HG03571 (cell line): ENCODE data around the gene CTNNBIP1.

Source experiments
- ATAC-seq: cut with Tn5 transposase; IDR thresholded peaks from one replicate; pipeline ENCODE4 v1.9.1; 2021; ENCODE audit not compliant: unreplicated experiment

Gene CTNNBIP1

DNA sequence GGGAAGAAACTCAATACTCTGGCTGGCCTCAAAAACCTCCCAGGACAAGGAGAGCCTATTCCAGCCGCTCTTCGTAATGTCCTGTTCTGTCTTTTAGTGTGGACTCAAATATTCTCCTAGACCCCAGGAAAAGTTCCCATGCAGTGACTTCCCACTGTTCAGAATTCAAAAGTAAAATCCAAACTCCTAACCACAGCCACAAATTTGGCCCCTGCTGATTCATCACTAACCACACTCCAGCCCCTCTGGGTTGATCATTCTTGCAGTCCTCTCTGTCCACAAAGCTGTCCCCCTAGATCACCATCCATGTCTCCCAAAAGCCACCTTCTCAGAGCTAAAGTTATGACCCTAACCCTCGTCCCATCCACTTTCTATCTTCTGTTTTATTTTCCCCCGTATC, 5.1 kb downstream of the CTNNBIP1 start:
- no peak for ATAC-seq

DNA sequence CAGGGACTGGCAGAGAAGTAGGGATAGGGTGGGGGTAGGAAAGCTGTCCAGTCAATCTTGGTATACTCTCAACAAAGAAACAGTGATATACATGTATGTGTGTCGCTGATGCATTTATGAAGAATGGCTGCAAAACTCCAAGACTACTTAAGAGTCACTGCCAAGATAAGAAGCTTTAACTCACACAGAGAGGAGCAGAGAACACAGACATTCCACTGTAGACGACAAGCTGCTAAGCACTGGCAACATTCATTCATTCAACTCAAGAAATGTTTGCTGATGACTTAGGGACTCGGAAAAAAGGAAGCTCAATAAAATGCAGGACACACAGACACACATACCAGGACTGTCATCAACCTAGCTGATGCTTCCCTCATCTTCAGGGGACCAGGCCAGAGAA, 5.5 kb downstream of the CTNNBIP1 start:
- ATAC-seq: no peak

DNA sequence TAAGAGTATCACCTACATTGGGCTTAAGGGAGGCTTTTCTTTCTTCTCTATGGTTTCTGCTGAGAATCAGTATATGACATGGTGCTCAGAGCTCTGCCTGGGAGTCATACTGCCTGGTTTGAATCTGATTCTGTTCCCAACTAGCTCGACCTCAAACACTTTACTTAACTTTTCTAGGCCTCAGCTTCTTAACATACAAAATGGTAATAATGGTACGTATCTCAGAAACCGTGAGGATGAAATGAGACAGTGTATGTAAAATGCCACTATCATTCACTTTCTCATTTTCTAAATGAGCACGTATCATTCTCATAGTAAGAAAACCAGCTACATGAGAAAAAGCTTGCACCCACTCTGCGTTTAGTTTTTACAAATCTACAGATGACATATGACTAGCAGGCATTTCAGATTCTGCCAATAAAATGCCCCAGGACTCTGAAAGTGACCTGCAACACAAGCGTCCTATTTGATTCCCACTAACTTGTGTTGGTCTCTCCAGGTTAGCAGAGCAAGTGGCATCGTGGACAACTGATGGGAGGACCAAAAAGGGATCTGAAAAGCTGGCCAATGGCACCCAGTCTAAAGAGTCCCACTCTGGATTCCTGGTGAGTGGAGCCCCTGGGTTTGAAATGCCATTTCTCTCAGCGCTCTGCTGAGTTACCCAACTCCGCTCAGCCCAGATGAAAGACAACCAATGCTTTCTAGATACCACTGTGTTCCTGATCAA, 6.1 kb downstream of the CTNNBIP1 start:
- no peak for ATAC-seq

DNA sequence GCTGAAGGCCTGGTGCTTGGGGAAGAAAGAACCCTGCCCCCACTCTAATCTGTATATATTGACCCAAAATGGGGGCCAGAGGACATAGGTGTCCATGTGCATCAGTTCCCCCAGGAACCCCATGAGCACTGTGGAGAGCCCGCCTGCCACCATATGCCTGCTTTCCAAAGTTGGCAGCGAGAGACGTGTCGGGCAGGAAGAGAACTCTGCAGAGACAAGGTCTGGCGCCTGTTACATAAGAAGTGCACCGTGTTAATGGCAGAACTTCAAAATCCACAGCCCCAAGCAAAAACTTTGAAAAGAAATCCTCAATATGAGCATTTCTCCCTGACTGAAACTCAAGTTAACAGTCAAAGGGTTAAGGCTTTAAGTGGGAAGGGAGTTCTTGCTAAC, 8.0 kb downstream of the CTNNBIP1 start:
- no peak for ATAC-seq

DNA sequence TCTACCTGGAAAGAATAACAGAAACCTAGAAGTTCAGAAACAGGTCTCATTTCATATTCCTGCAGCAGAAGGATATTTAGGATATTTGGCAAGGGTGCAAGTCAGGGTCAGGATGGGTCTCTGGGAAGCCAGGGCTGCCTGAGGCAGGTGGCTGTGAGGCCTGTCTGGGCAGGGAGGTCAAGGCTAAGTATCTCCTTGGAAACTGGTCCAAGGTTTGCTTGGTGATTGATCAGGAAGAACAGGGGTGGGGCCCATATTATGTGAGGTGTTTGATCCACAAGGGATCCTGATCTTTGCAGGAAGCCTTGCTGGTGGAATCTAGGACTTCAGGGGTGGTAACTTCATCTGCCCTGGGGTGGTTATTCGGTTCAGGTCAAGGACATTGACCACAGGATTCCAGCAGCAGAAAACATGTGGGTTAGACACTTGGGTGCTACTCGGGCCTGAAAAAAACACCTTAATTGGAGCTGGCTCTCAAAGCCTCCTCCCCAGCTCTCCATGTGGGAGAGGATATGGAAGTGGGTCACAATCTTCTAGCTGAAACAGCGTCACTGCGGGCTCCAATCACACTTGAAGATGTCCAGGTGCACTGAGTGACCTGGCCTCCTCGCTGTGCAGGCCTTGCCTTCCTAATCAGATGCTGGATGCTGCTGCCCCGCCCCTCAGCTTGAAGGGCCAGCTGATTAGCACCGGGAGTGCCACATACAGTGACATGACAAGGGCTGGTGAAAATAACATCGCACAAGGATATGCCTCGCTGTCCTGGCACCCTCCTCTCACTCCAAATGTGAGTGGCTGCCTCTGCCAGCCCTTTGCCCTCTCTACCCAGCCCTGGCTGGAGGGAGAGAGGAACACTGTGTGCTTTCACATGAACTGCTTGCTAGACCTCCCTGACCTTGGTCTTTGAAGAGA, 8.7 kb downstream of the CTNNBIP1 start:
- no peak for ATAC-seq

DNA sequence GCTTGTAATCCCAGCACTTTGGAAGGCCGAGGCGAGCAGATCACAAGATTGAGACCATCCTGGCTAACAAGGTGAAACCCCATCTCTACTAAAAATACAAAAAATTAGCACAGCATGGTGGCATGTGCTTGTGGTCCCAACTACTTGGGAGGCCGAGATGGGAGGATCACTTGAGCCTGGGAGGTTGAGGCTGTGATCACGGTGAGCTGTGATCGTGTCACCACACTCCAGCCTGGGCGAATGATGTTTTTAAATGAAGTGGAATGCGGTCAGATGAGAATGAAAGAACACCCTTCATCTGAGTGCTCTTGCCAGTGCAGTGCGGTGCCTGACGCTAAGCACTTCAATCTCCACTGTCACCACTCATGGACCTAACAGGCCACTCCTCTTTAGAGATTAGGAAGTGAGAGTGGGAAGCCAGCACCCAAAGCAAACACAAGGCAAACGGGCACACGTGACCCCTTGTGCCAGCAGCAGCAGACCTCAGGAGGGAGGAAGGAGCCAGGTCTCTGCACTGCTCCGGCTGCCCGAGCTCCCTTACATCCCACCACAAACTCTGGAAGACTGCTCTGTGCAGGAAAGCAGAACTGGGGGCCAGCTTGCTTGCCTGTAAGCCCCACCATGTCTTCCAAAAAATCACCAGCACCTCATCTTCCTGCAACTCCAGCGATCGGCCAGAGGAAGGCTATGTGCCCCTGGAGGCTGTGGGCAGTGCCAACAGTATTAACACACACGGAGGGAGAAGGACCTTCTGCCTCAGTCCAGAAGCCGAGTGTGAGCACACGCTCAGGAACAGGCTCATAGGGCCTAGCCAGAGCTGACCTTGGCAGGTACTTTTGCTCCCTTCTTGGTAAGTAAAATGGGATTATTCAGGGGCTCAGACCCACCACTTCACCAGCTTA, 9.7 kb downstream of the CTNNBIP1 start:
- no peak for ATAC-seq

DNA sequence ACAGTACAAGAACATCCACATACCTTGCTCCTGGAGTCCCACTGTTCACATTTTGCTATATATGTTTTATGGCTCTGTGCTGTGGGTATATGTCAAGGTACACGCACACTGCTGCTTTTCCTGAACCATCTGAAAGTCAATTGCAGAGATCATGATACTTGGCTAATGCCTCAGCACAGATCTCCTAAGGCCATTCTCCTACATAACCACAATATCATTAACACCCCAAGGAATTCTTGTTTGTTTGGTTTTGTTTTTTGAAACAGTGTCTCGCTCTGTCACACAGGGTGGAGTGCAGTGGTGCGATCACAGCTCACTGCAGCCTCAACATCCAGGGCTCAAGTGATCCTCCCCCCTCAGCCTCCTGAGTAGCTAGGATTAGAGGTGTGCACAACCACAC, 16.0 kb downstream of the CTNNBIP1 start:
- no peak for ATAC-seq

DNA sequence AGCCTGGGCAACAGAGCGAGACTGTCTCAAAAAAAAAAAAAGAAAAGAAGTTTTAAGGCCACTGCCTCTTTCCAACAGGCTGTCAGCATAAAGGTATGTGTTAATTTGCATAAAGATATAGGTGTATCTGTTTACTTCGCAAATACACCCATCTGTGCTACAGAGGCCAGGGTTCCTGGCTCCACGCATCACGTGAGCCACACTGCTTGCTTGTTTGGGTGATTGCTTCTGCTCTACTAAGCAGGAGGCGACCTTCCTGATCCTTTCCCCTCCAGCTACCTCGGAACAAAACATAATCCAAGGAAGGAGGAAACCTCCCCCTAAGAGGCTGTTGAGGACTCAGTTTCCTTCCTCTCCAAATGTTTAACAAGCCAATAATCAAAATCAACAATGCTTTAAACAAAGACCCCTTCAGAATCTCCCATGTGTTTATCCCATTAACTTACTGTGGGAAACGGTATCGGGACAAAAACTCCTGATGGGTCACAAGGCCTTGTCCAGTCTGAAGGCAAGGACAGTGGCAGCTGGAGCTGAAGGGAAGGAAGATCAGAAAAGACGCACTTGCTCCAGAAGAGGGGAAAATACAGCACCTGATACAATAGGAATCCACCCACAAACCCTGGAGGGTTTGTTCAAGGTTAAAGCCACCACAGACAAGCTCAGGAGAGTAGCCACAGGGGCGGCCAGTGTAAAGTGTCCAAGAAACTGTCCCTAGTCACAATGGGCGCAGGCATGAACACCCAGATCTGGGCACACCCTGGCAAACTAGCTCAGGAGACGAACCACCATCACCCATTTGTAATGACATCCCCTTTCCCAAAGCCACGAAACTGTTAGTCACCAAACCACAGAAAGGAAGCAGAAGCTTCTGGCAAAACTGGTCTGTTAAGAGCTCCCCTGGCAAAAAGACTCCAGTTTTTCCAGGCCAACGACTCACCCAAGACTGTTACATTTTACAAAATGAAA, 17.2 kb downstream of the CTNNBIP1 start:
- ATAC-seq: no peak

DNA sequence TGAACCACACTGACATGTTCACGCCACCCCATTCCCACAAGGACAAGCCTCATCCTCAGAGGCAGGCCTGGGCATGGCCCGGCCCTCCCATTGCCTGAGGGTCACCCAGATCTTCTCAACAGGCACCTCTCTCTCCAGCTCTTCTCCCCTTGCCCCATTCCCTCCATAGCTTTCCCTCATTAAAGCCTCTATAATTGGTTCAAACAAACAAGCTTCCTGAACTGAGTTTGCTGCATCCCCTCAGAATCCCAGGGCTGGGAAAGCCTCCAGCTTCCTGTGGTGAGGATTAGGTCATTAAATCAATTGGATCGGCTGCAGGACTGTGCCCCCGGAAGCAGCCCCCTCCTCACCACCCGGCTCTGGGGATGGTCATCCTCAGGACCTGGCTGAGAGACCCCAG, 18.9 kb downstream of the CTNNBIP1 start:
- ATAC-seq: no peak

DNA sequence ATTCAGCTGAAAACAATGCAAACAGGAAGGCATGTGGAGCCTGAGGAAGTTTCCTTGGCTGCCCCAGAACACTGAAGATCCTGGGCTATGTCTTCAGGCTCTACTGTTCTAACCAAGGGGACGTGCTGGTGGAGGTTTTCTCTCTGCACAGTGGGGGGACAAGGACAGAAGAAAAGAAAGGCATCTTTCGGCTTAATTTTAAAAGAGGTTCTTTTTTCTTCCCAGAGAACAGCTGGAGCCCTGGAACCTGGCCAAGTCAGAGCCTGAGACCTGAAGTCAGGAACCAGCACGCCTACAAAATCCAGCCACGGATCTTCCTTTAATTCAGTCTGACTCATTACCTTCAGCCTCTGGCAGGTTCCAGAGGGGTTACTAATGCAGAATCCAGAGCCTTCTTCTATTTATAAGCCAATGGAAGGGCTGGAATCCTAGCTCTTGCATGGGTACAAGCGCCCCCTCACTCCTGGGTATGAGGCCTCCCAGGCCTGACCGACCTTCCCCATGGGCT, 19.8 kb downstream of the CTNNBIP1 start:
- no peak for ATAC-seq

DNA sequence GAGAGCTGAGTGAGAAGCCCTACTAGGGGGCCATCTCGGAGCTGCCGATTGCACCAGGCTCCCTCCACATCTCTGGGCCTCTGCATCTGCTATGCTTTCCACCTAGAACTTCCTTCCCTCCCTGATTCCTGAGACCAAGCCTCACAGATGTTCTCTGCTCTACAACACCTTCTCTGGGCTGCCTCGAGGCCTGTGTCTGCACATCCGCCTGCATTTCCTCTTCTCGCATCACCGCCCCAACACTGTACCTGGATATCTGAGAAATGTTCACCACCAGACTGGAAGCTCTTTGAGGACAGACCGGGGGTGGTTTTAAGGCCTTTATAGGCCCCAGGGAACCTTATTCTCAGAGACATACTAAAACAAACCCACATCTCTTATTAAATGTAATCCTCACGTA, 20.7 kb downstream of the CTNNBIP1 start:
- no peak for ATAC-seq

DNA sequence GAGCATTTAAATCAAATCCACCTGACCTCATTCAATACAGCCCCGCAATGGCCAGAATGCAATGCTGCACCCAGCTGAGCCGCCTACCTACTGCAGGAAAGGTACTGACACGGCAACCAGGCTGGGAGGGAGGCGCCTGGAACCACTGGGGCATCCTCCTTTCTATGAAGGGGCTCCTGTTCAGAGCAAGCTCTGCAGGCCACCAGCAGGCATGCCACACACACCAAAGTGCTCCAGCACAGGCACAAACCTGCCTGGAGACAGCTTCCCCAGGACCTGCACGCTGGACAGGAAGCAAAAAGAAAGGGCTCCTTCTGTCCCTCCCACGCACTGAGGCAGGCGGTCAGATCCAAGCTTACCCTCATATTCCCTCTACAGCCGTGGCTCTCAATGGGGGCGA, 21.2 kb downstream of the CTNNBIP1 start:
- ATAC-seq: no peak

DNA sequence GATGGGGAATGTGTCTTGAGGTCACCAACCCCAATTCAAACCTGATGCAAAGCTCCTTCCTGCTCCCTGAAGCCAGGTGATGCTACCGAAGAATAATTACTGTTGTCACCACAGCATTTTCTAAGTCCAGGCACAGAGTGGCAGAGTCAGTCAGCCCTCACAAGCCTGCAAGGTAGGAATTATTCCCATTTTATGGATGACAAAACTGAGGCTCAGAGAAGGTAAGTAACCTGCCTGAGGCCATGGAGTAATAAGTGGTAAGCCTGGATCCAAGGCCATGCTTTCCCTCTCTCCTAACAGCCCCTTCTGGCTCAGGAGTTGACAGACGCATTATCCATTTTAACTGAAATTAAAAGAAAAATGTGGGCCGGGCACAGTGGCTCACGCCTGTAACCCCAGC, 23.0 kb downstream of the CTNNBIP1 start:
- ATAC-seq: no peak

DNA sequence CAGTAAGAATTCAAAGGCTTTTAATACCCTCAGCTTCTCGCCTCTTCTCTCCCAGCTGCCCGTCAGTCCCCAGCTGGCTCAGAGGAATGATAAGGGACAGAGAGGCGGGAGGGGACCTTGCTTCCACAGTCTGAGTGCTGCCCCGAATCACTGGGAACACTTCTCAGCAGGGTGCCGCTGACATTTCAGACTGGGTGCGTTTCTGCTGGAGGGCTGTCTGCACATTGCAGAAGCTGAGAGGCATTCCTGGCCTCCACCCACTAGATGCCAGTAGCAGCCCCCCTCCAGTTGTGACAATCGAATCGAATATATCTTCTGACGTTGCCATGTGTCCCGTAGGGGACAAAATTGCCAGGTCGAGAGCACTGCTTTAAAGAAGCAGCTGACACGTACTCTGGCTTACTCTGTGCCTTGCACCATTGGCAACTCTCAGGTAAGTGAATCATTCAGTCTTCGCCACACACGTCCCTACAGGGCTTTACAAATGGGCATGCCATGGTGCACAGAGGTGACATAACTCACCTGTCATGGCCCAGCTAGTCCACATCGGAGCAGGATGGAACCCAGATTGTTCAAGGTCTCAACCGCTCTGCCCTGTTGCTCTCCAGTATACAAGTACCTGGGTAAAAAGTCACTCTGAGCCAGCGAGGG, 23.9 kb downstream of the CTNNBIP1 start:
- no peak for ATAC-seq

DNA sequence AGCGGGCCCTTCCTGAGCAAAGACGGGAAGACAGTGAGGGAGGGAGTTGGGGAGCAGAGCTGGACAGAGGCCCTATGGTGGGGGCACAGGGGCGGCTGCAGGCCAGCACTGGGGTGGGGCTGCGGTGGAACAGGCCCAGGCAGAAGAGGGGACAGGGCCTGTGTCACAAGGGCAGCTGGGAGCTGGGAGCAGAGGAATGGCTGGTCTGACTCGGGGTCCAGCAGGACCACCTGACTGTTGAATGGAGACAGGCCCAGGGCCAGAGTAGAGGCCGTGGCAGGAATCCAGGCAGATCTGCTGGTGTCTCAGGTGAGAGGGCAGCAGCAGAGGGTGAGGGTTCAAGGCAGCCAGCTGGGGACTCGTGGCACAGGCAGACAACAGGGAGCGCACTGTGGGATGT, 25.3 kb downstream of the CTNNBIP1 start:
- ATAC-seq: no peak

DNA sequence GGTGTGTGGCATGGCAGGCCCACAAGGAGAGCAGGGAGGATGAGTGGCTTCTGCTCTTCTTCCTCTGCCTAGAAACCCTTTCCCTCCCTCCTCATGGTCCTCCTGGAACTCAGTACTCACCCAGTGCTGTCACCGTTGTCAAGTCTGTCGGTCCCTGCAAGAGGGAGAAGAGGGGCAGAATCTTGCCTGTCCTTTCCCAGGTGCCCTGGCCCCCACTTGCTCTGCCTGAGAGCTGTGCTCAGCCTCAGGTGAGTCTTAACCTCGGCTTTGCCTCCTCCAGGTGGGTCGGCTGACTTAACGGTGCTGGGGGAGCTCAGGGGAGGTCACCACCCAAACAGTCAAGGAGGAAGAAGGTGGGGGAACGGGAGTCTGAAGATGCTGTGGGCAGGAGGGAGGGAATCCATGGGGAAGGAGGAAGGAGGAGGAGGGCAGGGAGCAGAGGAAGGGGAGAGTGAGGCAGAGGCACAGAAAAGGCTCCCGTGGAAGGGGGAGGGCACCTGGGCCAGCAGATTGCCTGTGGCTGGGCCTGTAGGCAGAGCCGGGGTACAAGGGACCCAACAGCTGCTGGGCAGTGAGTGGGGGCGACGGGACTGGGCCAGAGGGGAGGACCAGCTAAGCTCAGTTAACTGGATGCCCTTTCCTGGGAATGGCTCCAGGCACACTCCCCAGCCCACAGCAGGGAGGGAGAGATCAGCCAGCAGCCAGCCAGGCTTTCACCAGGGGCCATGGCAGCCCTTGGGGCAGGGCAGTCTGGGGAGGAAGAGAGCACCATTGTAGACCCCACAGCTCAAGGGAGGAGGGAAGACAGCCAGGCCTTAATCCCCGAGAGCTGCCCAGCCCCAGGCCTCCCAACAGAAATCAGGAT, 26.3 kb downstream of the CTNNBIP1 start:
- ATAC-seq: no peak

DNA sequence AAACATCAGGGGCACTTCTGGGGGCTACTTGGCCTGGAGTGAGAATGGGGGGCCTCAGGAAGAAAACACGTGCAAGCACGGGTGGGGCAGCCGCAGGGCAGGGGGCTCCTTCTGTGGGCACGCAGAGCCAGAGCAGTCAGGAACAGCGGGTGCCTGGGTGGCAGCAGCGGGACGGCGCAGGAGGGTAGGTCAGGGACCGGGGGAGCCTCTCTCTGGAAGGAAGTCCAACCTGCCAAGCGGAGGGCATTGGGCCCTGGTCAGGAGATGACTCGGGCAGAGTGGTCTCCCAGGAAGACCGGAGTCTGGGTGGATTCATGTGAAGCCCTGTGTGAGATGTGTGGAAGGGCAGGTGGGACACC, 27.1 kb downstream of the CTNNBIP1 start:
- no peak for ATAC-seq

DNA sequence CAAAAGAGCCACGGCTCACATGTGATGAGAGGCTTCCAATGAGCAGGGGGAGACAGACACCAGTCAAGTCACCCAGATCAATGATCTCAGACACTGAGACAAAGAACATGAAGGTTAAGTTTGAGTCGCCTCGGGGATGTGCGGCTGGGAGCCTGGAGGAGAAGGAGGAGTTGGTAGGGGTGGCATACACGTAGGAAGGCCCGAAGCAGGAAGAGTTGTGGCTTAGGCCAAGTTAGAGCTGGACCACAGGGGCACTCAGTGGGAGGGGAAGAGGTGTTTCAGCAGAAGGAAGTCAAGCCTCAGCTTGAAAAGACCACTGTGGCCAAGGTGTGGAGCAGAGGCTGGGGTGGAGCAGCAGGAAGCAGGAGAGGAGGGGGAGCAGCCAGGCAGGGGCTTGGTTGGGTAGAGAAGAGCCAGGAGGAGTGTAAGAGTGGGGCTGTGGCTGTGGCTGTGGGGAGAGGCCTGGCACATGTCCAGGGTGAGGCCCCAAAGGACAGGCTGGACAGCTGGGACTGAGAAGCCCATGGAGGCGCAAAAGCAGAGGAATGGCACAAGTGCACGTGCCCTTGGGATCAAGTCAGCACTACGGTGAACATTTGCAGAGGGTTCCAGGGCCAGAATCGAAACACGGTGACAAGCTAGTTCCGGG, 27.6 kb downstream of the CTNNBIP1 start:
- no peak for ATAC-seq
